ENCODE measurements around the gene PPA1.

DNA sequence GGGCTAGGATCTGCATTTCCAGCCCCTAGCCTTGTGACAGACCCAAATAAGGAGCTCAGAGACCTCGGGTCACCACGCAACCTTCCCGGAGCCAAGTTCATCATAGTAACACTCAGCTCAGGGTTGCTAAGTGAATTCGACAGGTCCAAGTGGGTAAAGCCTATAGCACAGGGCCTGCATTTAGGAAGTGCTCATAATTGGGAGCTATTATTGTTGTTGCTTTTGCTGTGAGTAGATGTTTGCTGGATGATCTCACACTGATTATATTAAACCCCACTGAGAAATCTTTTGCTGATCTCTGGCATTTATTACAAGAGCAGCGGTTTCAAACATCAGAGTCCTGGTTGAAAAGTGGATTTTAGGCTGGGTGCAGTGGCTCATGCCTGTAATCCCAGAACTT, 42.6 kb downstream of the PPA1 start:
- TF ChIP-seq, protein P1, sequence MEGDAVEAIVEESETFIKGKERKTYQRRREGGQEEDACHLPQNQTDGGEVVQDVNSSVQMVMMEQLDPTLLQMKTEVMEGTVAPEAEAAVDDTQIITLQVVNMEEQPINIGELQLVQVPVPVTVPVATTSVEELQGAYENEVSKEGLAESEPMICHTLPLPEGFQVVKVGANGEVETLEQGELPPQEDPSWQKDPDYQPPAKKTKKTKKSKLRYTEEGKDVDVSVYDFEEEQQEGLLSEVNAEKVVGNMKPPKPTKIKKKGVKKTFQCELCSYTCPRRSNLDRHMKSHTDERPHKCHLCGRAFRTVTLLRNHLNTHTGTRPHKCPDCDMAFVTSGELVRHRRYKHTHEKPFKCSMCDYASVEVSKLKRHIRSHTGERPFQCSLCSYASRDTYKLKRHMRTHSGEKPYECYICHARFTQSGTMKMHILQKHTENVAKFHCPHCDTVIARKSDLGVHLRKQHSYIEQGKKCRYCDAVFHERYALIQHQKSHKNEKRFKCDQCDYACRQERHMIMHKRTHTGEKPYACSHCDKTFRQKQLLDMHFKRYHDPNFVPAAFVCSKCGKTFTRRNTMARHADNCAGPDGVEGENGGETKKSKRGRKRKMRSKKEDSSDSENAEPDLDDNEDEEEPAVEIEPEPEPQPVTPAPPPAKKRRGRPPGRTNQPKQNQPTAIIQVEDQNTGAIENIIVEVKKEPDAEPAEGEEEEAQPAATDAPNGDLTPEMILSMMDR (optimal IDR thresholded peaks at IDR 0.05 in 1 of 3, IDR thresholded peaks at IDR 0.05 in 1 of 3, conservative IDR thresholded peaks at IDR 0.05 in 1 of 3; ENCODE audit: extremely low read depth in 1 of 3, insufficient read depth in 2 of 3, low read length in 3 of 3): no peak
- TF ChIP-seq EZH2 (IDR thresholded peaks at IDR 0.05; ENCODE audit: low read length): no peak

Data from keratinocyte (primary cell).